Measurements from ENCODE around the gene STXBP5L. TPM values are rescaled to one million over a fixed set of nuclear protein-coding genes. Genes with fewer than 3 reads are reported as not detected.
"Not testable (repeated sequence)": the region's sequence is repeated elsewhere in the genome, so short reads cannot be mapped to it uniquely, and the experiment has no call there.

The STXBP5L gene
- total RNA-seq, 1 donor from 2014 or later, result 0.35 TPM

DNA sequence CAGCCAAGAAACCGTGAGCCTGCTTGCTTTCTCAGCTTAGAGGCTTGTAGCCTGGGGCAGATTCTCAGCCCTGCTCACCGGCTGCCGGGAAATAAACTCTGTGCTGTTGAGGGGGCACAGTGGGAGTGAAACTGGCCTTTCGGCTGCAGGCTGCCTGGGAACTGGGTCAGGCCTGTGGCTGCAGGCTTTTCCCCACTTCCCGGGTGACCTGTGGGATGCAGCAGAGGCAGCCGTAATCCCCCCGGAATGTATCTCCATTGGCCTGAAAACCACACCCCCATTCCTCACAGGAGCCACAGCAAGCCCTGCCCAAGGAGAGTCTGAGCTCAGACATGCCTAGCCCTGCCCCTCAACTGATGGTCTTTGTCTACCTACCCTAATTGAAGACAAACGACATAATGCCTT lies 110.9 kb downstream of the STXBP5L start:
- DNase-seq (ENCODE audit: low spot score), result no peak

DNA sequence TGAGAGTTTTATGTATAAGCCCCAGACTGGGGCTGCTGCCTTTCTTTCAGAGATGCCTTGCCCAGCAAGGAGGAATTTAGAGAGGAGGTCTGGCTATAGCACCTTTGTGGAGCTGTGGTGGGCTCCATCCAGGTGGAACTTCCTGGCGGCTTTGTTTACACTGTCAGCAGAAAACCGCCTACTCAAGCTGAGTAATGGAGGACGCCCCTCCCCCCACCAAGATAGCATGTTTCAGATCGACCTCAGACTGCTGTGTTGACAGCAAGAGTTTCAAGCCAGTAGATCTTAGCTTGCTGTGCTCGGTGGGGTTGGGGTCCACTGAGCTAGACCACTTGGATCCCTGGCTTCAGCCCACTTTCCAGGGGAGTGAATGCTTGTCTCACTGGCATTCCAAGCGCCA lies 155.6 kb downstream of the STXBP5L start:
- no peak for DNase-seq (ENCODE audit: low spot score)

DNA sequence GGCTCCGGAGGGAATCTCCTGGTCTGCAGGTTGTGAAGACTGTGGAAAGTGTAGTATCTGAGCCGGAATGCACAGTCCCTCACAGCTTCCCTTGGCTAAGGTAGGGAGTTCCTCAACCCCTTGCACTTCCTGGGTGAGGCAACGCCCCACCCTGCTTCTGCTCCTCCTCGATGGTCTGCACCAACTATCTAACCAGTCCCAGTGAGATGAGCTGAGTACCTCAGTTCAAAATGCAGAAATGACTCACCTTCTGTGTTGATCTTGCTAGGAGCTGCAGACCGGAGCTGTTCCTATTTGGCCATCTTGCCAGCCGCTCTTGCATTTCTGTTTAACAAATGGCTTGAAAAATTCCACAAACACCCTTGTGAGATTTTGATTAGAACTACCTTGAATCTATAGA lies 156.1 kb downstream of the STXBP5L start:
- no peak for DNase-seq (ENCODE audit: low spot score)

DNA sequence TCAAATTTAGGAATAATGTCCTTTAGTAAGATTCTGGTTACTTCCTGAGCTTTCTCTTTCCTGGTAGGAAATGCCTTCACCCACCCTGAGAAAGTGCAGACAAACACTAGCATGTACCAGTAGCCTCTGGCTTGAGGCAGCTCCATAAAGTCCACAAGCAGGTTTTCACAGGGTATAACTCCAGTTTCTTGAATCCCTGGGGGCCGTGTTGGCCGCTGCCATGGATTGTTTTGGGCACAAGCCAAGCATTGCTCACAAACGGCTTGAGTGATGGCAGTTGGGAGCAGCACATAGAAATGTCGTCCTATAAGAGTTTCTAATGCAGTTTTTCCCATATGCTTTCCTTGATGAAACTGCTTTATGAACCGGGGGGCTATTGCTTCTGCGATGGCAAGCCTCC lies 164.1 kb downstream of the STXBP5L start:
- no peak for DNase-seq (ENCODE audit: low spot score)

DNA sequence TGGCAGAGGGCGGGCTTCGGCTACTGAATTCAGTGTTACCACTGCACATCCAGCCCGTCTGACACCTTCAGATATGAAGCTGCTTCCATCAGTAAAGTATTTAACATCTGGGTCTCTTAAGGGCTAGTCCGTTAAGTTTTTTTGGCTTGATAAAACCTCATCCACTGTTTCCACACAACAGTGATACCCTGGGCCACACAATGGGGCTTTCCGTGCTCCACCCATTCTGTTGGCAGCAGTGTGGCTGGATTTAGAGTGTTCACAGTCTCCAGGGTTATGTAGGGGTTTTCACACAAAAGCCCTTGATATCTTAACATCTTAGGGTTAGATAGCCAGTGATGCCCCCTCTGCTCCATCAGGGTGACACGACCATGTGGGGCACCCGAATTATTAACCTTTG lies 165.0 kb downstream of the STXBP5L start:
- DNase-seq (ENCODE audit: low spot score), result no peak

DNA sequence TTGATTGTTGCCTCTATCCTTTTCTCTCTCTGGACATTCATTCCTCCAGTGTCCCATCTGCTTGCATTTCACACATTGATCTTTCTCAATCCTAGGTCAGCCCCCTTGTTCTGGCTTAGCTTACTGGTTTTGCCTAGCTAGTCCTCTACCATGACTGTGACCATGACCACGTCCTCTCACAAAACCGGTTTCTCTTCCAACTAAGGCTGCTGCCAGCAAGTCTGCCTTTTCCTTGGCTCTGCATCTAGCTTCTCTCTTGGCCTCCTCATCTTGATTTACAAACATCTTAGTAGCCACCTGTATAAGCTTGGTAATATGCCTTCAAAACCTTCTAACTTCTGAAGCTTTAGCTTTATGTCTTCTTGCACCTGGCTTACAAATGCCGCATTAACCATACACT lies 167.2 kb downstream of the STXBP5L start:
- no peak for DNase-seq (ENCODE audit: low spot score)

DNA sequence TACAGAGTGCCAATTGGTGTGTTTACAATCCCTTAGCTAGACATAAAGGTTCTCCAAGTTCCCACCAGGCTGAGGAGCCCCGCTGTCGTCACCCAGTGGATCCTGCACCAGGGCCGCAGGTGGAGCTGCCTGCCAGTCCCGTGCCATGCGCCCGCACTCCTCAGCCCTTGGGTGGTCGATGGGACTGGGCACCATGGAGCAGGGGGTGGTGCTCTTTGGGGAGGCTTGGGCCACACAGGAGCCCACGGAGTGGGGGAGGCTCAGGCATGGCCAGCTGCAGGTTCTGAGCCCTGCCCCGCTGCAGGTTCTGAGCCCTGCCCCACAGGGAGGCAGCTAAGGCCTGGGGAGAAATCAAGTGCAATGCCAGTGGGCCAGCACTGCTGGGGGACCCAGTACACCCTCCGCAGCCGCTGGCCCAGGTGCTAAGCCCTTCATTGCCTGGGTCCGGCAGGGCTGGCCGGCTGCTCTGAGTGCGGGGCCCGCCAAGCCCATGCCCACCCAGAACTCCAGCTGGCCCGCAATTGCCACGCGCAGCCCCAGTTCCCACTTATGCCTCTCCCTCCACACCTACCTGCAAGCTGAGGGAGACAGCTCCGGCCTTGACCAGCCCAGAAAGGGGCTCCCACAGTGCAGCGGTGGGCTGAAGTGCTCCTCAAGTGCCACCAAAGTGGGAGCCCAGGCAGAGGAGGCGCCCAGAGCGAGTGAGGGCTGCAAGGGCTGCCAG lies 170.5 kb downstream of the STXBP5L start:
- DNase-seq (ENCODE audit: low spot score), result not testable (repeated sequence)

DNA sequence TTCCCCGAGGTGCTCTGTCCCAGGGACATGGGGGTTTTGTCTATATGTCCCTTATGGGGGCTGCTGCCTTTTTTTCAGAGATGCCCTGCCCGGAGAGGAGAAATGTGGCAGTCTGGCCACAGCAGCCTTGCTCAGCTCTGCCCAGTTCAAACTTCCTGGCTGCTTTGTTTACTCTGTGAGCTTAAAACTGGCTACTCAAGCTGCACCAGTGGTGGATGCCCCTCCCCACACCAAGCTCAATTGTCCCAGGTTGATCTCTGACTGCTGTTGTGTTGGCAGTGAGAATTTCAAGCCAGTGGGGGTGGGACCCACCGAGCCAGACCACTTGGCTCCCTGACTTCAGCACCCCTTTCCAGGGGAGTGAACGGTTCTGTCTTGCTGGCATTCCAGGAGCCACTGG lies 188.9 kb downstream of the STXBP5L start:
- no peak for DNase-seq (ENCODE audit: low spot score)

DNA sequence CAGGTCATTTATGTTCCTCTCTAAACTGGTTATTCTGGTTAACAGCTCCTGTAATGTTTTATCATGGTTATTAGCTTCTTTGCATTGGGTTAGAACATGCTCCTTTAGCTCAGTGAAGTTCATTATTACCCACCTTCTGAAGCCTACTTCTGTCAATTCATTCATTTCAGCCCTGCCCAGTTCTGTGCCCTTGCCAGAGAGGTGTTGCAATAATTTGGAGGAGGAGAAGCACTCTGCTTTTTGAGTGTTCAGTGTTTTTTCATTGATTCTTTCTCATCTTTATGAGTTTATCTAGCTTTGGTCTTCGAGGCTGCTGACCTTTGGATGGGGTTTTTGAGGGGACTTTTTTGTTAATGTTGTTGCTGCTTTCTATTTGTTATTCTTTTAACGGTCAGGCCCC lies 203.1 kb downstream of the STXBP5L start:
- not testable (repeated sequence) for DNase-seq (ENCODE audit: low spot score)

DNA sequence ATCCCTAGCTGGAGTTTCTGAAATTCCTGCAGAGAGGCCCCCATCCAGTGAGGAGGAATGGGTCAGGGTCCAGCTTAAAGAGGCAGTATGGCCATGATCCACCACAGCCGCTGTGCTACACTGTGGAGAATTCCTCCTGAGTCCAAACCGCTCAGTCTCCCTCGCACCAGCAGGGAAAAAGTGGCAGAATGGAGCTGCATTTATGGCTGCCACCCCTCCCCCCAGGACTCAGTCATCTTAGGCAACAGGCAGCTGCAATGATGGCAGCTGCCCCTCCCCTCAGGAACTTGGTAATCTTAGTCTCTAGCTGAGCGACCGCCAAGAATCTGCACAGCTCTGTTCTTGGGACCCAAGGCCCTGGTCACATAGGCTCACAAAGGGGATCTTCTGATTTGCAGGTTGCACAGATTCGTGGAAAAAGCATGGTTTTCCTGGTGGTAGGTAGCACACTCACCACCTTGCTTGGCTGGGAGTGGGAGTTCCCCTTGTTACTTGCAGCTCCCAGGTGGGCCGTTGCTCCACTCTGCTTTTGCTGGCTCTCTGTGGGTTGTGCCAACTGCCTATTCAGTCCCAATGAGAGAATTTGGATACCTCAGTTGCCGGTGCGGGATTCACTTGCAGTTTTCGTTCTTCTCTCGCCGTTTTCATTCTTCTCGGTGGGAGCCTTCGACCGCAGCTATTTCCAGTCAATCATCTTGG lies 204.1 kb downstream of the STXBP5L start:
- DNase-seq (ENCODE audit: low spot score), result no peak

DNA sequence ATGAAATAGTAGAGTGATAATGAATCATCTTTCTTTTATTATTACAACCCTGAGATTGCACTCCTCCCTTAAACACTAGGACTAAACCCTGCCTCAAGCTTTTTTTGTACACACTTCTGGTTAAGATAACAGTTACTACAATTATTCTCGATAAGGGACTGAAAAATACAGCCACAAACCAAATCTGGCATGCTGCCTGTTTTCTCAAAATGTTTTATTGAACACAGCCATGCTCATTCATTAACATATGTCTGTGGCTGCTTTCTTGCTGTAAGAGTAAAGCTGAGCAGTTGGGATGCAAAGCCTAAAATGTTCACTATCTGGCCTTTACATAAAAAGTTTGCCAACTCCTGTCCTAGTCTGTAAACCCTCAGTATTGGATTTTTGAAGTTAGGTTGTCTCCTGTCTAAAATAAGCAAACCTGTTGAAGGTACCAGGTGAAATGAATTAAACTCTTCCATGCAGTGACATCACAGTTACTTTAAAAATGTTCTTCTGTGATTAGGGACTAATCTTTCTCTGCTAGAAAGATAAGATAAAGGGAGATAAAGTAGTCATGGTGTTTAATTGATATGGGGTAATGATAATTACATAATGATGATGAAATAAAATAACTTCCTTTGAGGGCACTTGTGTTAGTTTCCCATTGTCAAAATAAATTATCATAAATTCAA lies 218.2 kb downstream of the STXBP5L start:
- DNase-seq (ENCODE audit: low spot score), result no peak

DNA sequence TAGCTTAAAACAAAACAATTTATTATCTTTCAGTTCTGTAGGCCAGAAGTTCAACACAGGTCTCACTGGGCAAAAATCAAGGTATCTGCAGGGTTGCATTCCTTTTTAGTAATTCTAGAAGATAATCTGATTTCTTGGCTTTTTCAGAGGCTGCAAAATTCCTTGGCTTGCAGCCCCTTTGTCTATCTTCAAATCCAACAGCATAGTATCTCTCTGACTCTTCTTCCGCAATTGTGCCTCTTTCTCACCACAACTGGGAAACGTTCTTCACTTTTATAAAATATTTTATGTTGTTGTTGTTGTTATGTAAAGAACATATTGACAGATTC lies 218.7 kb downstream of the STXBP5L start:
- DNase-seq (ENCODE audit: low spot score), result no peak

DNA sequence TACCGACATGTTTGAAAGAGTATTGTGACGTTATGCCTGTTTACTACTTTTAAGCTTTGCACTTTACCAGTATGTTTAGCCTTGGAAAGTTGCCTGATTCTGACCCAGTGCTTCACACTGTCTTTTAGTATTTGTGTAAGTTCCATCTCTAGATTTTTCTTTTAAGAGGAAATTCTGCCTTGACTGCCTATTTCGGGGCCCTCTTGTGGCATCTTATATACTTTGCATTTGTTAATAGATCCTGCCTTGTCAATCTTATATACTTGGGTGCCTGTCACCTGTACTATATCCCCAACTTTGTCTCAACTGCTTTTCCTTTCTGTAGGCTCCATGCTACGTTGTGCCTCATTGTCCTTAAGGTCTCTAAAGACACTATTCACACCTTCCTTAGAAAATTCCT lies 244.6 kb downstream of the STXBP5L start:
- DNase-seq (ENCODE audit: low spot score), result no peak

DNA sequence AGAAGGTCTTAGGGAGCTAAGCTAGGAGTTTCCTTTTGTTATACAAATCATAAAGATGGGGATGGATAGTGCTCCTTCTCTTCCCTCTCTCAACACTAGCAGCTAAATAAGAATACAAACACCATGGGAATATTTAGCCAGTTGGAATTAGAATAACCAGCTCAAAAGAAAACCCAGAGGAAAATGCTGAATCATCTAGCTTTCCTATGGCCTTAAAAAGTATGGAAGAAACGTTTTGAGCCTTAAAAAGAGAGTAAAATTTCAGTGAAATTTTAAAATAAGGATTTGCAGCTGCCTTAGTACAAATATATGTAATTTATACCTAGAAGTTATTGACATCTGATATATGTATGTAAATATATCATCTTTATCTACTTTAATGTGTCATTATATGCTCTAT lies 245.8 kb downstream of the STXBP5L start:
- DNase-seq (ENCODE audit: low spot score), result no peak

DNA sequence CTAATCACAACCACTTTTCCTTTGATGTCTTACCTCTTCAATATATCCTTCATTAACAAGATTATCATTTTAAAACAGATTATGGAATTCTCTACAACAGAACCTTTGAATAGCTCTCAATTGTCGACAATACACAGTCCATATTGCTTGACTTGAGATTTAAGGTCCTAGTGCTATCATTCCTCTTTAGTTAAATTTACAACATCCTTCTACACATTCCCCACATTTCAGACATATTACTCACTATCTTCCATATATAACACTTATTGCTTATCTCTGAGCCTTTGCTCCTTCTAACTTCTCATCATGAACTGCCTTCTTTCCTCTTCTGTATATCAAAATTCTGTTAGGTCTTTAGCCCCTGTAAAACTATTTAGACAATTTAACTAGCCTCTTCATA lies 247.0 kb downstream of the STXBP5L start:
- no peak for DNase-seq (ENCODE audit: low spot score)

DNA sequence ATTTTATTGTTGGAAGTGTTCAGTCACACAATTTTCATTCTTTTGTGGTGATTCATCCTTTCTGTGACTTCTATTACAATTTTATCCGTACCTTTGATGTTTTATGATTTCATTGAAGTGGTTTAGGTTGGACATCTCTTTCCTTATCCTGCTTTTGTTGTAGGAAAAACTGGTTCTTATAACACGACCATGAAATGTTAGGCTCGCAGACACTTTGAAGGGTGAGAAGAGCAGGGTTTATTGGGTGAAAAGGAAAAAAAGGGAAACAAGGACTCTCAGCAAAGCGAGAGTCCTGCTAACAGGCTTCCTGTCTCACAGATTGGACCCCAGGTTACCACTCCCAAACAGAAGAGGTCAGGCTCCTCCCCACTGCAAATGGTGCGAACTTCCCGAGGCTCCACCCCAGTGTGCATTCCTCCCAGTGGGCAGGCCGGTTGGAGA lies 257.4 kb downstream of the STXBP5L start:
- DNase-seq (ENCODE audit: low spot score), result no peak

DNA sequence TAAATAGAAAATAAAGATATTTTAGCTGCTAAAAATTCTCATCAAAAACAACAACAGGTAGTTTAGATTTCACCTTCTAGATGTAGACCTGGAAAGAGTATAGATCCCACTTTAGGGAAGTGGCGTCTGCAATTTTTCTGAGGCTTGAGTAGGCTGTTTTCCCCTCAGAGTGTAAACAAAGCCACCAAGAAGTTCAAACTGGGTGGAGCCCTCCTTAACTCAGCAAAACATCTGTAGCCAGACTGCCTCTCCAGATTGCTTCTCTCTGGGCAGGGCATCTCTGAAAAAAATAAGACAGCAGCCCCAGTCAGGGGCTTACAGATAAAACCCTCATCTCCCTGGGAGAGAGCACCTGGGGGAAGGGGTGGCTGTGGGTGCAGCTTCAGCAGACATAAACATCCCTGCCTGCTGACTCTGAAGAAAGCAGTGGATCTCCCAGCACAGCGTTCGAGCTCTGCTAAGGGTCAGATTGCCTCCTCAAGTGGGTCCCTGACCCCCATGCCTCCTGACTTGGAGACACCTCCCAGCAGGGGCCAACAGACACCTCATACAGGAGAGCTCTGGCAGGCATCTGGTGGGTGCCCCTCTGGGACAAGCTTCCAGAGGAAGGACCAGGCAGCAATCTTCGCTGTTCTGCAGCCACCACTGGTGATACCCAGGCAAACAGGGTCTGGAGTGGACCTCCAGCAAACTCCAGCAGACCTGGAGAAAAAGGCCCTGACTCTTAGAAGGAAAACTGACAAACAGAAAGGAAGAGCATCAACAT lies 259.6 kb downstream of the STXBP5L start:
- no peak for DNase-seq (ENCODE audit: low spot score)

DNA sequence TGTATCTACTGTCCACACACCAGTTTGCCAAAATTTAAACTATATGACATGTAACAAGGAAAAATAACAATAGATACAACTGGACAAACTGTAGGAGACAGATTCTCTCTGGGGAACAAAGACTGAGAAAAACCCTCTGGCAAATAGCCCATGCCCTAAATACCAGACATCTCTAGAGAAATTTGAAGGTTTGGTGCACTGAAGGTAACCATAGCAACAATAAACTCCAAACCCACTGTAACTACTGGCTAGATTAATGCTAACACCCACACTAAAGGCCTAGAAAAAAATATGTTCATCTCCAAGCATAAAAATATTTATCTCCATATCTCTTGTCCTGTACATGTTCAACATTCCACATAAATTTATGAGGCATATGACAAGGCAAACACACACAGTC lies 267.1 kb downstream of the STXBP5L start:
- no peak for DNase-seq (ENCODE audit: low spot score)

DNA sequence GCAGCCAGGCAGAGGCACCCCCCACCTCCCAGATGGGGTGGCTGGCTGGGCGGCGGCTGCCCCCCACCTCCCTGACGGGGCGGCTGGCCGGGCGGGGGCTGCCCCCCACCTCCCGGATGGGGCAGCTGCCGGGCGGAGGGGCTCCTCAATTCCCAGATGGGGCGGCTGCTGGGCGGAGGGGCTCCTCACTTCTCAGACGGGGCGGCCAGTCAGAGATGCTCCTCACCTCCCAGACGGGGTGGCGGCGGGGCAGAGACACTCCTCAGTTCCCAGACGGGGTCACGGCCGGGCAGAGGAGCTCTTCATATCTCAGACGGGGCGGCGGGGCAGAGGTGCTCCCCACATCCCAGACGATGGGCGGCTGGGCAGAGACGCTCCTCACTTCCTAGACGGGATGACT lies 282.6 kb downstream of the STXBP5L start:
- not testable (repeated sequence) for DNase-seq (ENCODE audit: low spot score)

DNA sequence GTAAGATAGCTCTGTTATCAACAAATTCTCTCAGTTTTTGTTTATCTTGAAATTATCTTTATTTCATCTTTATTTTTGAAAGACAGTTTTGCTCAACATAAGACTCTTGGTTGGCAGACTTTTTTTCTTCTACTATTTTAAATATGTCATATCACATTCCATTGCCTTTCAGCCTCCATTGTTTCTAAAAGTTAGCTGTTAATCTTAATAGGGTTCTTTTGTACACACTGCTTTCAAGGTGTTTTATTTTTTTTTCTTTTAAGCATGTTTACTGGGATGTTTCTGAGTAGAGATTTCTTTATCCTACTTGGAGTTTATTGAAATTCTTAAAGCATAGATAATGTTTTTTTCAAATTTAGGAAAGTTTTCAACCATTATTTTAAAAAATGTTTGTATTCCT lies 294.6 kb downstream of the STXBP5L start:
- no peak for DNase-seq (ENCODE audit: low spot score)

DNA sequence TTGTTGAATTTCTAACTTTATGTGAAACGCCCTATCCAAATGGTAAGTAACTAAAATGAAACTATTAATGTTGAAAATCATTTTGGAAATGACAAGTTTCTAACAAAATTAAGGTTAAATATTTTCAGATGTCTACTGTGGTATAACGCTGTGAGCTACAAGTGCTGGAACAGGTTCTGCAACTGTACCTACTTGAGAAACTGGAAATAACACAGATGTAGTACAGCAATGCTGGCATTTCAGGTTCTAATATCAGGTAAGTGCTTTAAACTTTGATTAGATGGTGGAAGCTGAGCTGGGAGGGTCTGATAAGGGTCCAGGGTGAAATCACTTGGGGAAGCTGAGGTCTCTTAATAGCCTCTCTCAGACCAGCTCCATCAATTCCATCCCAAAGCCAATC lies 315.1 kb downstream of the STXBP5L start:
- no peak for DNase-seq (ENCODE audit: low spot score)

DNA sequence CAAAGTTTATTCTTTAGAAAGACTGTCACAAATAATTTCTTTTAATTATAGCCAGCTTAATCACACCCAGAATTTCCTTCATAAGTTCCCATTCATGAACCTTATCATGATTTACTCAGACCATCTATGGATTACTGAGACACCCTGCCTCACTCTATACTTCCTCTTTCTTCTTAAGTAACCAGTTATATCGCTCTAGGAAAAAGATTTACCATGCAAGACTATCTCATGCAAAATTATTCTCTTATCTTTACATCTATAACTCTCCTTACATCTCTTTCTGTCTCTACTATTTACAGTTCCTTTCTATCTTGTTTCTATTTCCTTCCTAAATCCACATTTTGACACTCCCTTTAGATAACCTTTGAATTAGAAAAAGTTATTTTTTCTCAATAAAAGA lies 321.0 kb downstream of the STXBP5L start:
- no peak for DNase-seq (ENCODE audit: low spot score)

Measured in mucosa of gallbladder (tissue), 1 donor.